GM13977 (cell line): ENCODE data around the gene PHLDA1.

Source experiments
- DNase-seq: peaks from one replicate; pipeline ENCODE4 v3.0.0; 2012; ENCODE audit warnings: low spot score
- CTCF ChIP-seq: IDR thresholded peaks from 2 replicates; pipeline ENCODE4 v1.5.1; 2012; ENCODE audit warnings: mild to moderate bottlenecking, control low read depth; ENCODE audit not compliant: insufficient read depth; ENCODE audit errors: extremely low read depth, missing control alignments
- in situ Hi-C: fragments of 300-500 bp; cut with MboI; formaldehyde crosslinking; loops from one replicate; pipeline ENCODE4 v1.12.0; 2022; ENCODE audit warnings: low sequenced_read_pairs, low pct_unique_long_range_greater_than_20kb, mixed read lengths, inconsistent platforms; ENCODE audit not compliant: unreplicated experiment

Gene PHLDA1

GRCh38 chr12:76055393-76055792 lies 23.8 kb upstream of the PHLDA1 start:
- no peak for DNase-seq
- TF ChIP-seq CTCF, result no peak
- in situ Hi-C loops, result no loop called here

DNA sequence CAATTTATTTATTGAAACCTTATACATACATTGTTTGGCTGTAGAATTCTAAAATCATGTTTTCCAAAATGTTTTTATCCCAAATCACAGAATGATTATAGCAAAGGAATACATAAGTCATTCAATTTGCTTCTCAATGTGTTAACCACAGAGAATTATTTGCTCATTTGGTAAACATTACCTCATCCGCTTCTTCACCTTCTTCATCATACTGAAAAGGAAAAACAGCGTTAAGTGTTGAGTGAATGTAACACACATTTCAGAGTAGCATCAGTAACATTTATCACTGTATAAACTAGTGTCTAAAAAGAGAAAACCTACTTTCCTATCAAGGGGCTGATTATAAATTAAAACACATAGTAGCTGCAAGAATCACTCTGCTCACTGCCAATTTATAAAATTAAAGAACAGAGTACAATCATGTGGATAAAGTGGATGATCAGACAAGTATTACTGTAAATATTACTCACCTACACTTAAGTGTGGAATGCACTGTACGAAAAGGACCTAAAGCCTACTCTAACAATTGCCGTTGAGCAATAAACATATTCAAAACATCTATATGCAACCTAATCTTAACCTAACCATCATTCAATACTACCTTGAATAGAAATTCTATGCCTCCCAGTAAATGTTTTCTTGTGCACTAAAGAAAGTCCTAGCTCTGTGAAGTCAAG lies 18.1 kb upstream of the PHLDA1 start:
- in situ Hi-C loops, result loop anchor here (25.0 kb wide), 1 partner anchor 712 kb away; the partner anchor contains the start of genes CAPS2 and GLIPR1L1
- DNase-seq, result no peak
- no peak for TF ChIP-seq CTCF

- TF ChIP-seq CTCF, result no peak
- no peak for DNase-seq
- in situ Hi-C loops, result loop anchor here (25.0 kb wide), 1 partner anchor 710 kb away; the partner anchor contains the start of genes CAPS2 and GLIPR1L1
Observed at GRCh38 chr12:76047742-76048141, 16.2 kb upstream of the PHLDA1 start.

DNA sequence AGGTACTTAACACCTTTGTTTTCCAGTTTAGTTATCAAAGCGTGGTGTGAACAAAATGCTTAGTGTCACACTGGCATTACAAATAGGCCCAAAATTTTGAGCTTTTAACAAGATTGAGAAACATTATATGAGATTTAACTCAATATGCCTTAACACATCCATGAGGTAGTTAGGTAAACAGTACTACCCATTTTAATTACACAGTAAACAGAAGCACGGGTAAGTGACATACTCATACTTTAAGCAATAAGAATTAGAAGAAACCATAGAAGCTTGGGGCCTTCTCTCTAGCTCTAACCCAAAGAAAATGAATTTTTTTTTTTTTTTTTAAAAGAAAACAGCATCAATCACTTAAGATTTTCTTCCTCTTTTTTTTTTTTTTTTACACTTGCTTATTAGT lies 15.5 kb upstream of the PHLDA1 start:
- DNase-seq, result no peak
- in situ Hi-C loops, result loop anchor here (25.0 kb wide), 1 partner anchor 710 kb away; the partner anchor contains the start of genes CAPS2 and GLIPR1L1
- TF ChIP-seq CTCF, result no peak

DNA sequence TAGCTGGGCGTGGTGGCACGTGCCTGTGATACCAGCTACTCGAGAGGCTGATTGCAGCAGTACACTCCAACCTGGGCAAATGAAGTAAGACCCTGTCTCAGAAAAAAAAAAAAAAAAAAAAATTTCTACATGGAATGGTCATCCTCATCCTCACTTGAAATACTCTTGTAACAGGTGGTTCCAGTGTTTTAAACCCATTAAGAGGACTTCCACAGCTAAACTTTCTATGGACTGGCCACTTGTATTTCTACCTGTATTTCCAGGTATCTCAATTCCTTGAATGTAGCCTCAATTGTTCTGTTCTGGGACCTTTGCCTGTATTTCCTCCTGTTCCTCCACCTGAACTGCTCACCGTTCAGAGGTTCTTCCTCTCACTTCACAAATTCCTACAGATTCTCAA lies 11.8 kb upstream of the PHLDA1 start:
- no peak for TF ChIP-seq CTCF
- in situ Hi-C loops, result loop anchor here (25.0 kb wide), 1 partner anchor 706 kb away; the partner anchor contains the start of genes CAPS2 and GLIPR1L1

GRCh38 chr12:76042147-76042546 lies 10.6 kb upstream of the PHLDA1 start:
- no peak for TF ChIP-seq CTCF
- no peak for DNase-seq
- in situ Hi-C loops, result loop anchor here (25.0 kb wide), 1 partner anchor 705 kb away; the partner anchor contains the start of genes CAPS2 and GLIPR1L1

More for the DNA sequence above, 11.8 kb upstream of the PHLDA1 start:
- DNase-seq, result no peak
